A673 (cell line): ENCODE measurements around the gene RASGRF1. TPM values are rescaled to one million over a fixed set of nuclear protein-coding genes. Genes with fewer than 3 reads are reported as not detected.

Source experiments
- BruUV-seq: library from RNA; stranded (reverse); fragments of 400-500 nt; replicated peaks from 2 replicates; lab custom pipeline; 2021; lab: Mats Ljungman, UMichigan
- CTCF ChIA-PET: fragments of 300-600 bp; sonication (Branson Sonifier 250); formaldehyde crosslinking; loops from one replicate; lab custom pipeline; 2022; ENCODE audit warnings: antibody characterized with exemption; lab: Charles Lee
- POLR2A ChIA-PET: fragments of 300-600 bp; sonication (Branson Sonifier 250); formaldehyde crosslinking; loops from one replicate; lab custom pipeline; 2022; ENCODE audit warnings: antibody characterized with exemption; ENCODE audit not compliant: low non-redundant PET; lab: Charles Lee
- DNase-seq: peaks from one replicate; pipeline ENCODE4 v3.0.0-alpha.2; 2015; ENCODE audit warnings: low spot score
- H3K27ac ChIP-seq: fragments of 200-600 bp; sonication (generic); 2 replicates; pipeline ENCODE4 v1.5.1; 2016; ENCODE audit warnings: mixed run types, low read depth, mild to moderate bottlenecking, mixed read lengths, antibody characterized with exemption, low read length; ENCODE audit not compliant: poor library complexity, severe bottlenecking
- H3K27me3 ChIP-seq: fragments of 200-600 bp; sonication (generic); replicated peaks from 2 replicates; pipeline ENCODE4 v1.6.1; 2017; ENCODE audit warnings: mixed run types, low read depth, mild to moderate bottlenecking, mixed read lengths, antibody characterized with exemption, low read length; ENCODE audit not compliant: insufficient read depth, poor library complexity
- H3K36me3 ChIP-seq: fragments of 200-600 bp; sonication (generic); 2 replicates; pipeline ENCODE4 v1.6.1; 2016; ENCODE audit warnings: mixed run types, mild to moderate bottlenecking, mixed read lengths, antibody characterized with exemption, low read length; ENCODE audit not compliant: insufficient read depth, poor library complexity, severe bottlenecking
- H3K4me1 ChIP-seq: fragments of 200-600 bp; sonication (generic); 2 replicates; pipeline ENCODE4 v1.6.1; 2017; ENCODE audit warnings: mixed run types, mild to moderate bottlenecking, mixed read lengths, antibody characterized with exemption, low read length; ENCODE audit not compliant: insufficient read depth, poor library complexity, severe bottlenecking
- H3K4me3 ChIP-seq: fragments of 200-600 bp; sonication (generic); 2 replicates; pipeline ENCODE4 v1.5.1; 2016; ENCODE audit warnings: low read depth, mixed run types, mild to moderate bottlenecking, mixed read lengths, low read length; ENCODE audit not compliant: poor library complexity, severe bottlenecking
- H3K9me3 ChIP-seq: fragments of 200-600 bp; sonication (generic); 2 replicates; pipeline ENCODE4 v1.6.1; 2016; ENCODE audit warnings: mixed run types, low read depth, mild to moderate bottlenecking, mixed read lengths, antibody characterized with exemption, low read length; ENCODE audit not compliant: poor library complexity, severe bottlenecking
- EZH2 ChIP-seq: fragments of 200-600 bp; sonication (generic); IDR thresholded peaks from 2 replicates; pipeline ENCODE4 v1.6.1; 2017; ENCODE audit warnings: borderline replicate concordance, low read depth, mild to moderate bottlenecking, mixed read lengths, antibody characterized with exemption, low read length; ENCODE audit not compliant: poor library complexity, severe bottlenecking
- intact Hi-C: fragments of 100-400 bp; cut with micrococcal nuclease; formaldehyde crosslinking; loops from one replicate; pipeline ENCODE4 v1.10.0; 2022; ENCODE audit not compliant: unreplicated experiment
- total RNA-seq: library from RNA; stranded (reverse); gene quantifications from 2 replicates; pipeline ENCODE4 v1.2.3, GENCODE V29; 2021
- TF ChIP-seq, protein P1 (sequence below): fragments of 300-800, 200-600 bp; sonication (generic); conservative IDR thresholded peaks from 2 replicates; pipeline ENCODE4 v1.5.1; 2017; ENCODE audit warnings: low read depth, mild to moderate bottlenecking, antibody characterized with exemption, low read length, moderate library complexity, mixed read lengths

The RASGRF1 gene
- total RNA-seq, 1 experiment from 2014 or later: 0.73 TPM

DNA sequence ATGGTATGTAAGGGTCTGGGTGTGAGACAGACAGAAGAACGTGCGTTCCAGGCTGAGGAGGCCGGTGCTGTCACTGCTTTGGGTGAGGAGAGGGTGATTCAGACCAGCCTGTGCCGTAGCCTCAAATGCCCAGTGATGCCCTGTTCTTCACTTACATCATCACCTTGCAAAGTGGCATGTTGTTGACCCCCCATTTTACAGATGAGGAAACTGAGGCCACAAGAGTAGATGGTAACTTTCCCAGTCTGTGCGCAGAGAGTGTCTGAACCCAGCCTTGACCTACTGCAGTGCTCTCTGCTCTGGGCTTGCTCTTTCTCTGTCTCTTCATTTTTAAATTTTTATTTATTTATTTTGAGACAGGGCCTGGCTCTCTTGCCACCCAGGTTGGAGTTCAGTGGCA, 144.1 kb downstream of the RASGRF1 start:
- intact Hi-C loops: no loop called here
- no peaks in the 10 kb centered on the region for H3K27me3 ChIP-seq
- no peak for TF ChIP-seq EZH2
- TF ChIP-seq, protein P1, sequence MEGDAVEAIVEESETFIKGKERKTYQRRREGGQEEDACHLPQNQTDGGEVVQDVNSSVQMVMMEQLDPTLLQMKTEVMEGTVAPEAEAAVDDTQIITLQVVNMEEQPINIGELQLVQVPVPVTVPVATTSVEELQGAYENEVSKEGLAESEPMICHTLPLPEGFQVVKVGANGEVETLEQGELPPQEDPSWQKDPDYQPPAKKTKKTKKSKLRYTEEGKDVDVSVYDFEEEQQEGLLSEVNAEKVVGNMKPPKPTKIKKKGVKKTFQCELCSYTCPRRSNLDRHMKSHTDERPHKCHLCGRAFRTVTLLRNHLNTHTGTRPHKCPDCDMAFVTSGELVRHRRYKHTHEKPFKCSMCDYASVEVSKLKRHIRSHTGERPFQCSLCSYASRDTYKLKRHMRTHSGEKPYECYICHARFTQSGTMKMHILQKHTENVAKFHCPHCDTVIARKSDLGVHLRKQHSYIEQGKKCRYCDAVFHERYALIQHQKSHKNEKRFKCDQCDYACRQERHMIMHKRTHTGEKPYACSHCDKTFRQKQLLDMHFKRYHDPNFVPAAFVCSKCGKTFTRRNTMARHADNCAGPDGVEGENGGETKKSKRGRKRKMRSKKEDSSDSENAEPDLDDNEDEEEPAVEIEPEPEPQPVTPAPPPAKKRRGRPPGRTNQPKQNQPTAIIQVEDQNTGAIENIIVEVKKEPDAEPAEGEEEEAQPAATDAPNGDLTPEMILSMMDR: no peak
- POLR2A ChIA-PET: no interaction called here
- no peak for DNase-seq
- H3K9me3 ChIP-seq: no peaks in the 10 kb centered on the region
- no peak overlapping the region for H3K27ac ChIP-seq
- H3K4me3 ChIP-seq: no peak overlapping the region
- CTCF ChIA-PET: no interaction called here
- BruUV-seq: no TSS peak
- H3K4me1 ChIP-seq: no peaks in the 10 kb centered on the region
- no peaks in the 10 kb centered on the region for H3K36me3 ChIP-seq

DNA sequence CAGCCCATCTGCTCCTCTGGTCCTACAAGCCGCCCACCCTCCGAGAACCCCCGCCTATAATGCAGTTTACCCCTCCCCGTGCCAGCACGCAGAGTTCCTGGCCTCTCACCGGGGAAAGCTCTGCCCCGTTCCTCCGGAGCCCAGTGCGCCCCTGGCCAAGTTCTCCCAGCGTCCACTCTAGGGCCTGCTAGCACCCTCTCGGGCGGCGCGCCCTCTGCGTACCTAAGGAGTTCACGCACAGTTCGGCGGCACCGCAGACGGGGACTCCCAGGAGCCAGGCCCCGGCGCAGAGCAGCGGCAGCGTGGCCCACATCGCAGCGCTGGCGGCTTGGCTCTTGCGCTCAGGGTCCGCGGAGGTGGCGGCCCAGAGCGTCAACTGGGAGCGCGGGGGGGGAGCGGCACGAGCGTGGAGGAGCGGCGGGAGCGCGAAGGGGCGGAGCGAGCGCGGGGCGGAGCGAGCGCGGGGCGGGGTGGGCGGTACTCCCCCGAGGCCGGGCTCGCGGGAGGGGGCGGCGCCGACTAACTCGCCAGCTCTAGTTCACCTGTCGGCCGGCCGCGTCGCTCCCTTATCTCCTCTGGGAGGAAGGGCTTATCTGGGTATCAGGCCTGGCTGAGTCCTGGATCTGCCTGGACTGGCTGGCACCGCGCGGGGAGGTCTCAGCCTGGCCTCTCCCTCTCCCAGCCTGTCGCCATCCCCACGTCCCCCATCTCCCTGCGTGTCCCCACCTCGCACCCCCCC, 145.7 kb downstream of the RASGRF1 start, which contains the start of gene CTSH:
TSS of gene CTSH (minus strand) at position 378 of the 739 bp plus-strand sequence. CDS start at position 313, 65 bp downstream.
- TF ChIP-seq, protein P1: no peak
- TF ChIP-seq EZH2: no peak
- CTCF ChIA-PET: interaction anchor here (0.6 kb wide), 1 partner anchor 1049 kb away, joined by 8 read pairs; no protein-coding TSS in a partner anchor
- peak; percentile 56 for DNase-seq
- H3K27ac ChIP-seq: no peak within 1 kb of the TSS
- no peaks in the 10 kb centered on the region for H3K4me1 ChIP-seq
- H3K36me3 ChIP-seq: no peaks in the 10 kb centered on the region
- no TSS peak for BruUV-seq
- peak within 1 kb of the TSS; percentile 44 for H3K4me3 ChIP-seq
- intact Hi-C loops: no loop called here
- H3K27me3 ChIP-seq: no peaks in the 10 kb centered on the region
- POLR2A ChIA-PET: no interaction called here
- no peaks in the 10 kb centered on the region for H3K9me3 ChIP-seq

DNA sequence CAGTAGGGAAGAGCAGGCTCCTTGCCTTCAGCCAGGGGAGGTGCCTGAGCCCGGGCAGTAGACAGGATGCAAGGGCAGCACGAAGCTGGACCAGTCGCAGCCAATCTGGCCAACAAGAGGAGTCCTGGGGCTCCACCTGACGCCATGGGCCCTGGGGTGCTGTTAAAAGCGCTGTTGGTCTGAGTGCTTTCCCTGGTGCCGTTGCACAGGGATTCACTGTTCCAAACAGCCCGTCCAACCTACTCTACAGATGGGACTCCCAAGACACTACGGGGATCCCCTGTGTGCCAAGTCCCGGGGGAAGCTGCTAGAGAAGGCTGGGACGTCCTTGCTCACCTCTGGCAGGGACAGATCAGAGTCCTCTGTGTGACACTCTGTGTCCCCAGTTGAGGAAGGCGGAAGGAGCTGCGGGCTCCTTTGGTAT, 146.4 kb downstream of the RASGRF1 start:
- intact Hi-C loops: no loop called here
- ChIA-PET POLR2A (no interaction called here), CTCF (no interaction called here)
- Histone ChIP-seq H3K27ac (no peak overlapping the region), H3K36me3 (no peaks in the 10 kb centered on the region), H3K4me3 (peak overlapping the region; percentile 44), H3K9me3 (no peaks in the 10 kb centered on the region), H3K4me1 (no peaks in the 10 kb centered on the region), H3K27me3 (no peaks in the 10 kb centered on the region)
- no TSS peak for BruUV-seq
- no peak for DNase-seq
- TF ChIP-seq EZH2: no peak
- TF ChIP-seq, protein P1: no peak
